Measurements from ENCODE around the gene SLC24A5.
A peak's percentile ranks its signal among the peaks of the same experiment; 100 is the strongest.

SLC24A5 gene

GRCh38 chr15:48109856-48110531 lies 10.8 kb upstream of the SLC24A5 start:
- DNase-seq (ENCODE audit: low read depth in 3 of 3): no peak

DNA sequence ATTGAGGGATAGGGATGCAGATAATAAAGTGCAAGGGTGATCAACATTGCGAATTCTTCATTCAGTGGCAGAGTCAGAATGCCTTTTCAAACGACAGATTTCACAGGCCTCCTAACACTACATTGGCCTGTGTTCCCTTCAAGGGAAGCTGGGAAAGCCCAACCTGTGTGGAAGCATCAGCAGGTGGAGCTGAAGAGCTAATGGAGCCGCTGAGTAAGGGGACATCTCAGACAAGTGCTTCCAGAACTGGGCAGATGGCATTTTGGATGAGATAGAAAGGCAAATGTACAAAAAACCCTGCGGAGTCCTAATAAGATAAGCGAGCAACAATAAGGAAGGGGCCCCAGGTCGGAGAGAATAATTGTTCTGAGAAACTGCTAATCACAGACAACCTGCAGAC lies 8.5 kb upstream of the SLC24A5 start:
- DNase-seq (ENCODE audit: low read depth in 3 of 3): no peak

DNA sequence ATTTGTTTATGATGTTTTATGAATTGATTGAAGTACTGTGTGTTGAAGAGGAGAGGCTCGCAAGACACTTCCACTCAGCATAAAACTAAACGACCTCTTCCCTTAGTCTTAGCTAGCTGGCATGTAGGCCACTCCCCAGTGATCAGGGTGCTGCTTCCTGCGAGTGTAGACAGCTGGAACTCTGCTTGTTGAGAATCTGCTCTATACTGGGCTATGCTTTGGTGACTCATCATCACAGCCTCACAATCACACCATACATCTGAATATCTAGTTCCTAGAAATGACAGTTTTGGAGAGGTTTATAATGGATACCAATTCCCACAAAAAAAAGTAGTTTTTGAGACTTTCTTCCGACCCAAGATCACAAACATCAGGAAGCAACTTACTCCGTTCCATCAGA lies 1.5 kb upstream of the SLC24A5 start:
- DNase-seq (ENCODE audit: low read depth in 3 of 3): no peak

- no peak for DNase-seq (ENCODE audit: low read depth in 3 of 3)
These were observed 1.1 kb downstream of the SLC24A5 start for GRCh38 chr15:48121849-48122248.

DNA sequence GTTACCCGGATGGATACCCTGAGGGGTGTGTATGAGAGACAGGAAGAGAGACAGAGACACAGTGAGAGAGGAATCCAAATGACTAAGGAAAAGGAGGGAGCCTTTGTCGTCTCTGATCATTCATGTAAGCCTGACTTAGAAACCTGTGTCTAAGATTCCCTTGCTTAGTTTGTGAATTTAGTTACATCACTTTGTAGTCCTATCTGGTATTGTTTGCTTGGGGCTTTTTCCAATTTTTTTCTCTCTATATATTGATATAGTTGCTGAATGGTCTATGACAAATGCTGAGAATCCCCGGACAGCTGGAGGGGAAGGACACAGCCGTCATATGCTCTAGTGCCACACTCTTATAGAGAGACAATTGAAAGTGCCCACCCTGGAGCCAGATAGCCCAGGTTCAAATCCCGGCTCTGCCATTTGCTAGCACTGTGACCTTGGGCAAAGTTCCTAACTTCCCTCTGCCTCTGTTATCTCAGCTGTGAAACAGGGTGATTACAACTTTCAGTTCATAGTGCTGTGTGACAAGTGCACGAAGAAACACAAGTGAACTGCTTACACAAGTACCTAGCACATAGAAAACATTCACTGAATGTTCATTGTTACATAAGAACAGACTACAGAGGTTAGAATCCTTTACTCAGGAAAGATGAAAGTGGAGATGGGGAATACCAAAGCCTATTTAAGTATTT lies 6.0 kb downstream of the SLC24A5 start:
- no peak for DNase-seq (ENCODE audit: low read depth in 3 of 3)

DNA sequence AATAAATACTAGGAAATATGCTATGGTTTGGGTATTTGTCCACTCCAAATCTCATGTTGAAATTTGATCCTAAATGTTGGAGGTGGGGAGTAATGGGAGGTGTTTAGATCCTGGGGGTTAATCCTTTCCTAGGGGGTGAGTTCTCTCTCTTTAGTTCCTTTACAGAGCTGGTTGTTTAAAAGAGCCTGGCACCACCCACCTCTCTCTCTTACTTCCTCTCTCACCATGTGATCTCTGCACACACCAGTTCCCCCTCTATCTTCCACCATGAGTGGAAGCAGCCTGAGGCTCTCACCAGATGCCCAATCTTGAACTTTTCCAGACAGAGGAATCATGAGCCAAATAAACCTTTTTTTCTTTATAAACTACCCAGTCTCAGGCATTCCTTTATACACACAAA lies 10.5 kb downstream of the SLC24A5 start:
- no peak for DNase-seq (ENCODE audit: low read depth in 3 of 3)

DNA sequence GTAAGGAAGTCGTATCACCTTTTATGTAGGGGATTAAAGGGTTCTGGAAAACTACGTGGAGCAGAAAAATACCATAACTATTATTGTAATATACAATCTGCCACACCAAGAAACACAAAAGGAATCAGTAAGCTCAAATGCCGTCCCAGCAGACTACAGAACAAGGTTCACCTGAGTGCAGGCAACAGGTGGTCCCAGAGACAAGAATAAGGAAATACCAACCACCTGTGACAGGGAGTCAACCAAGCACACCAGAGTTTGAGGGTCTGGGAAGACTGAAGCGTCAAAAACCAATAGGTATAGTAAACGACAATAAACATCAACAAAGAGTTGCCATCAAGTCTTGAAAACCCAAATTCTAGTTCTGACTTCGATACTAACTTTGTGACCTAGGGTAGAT lies 12.1 kb downstream of the SLC24A5 start:
- DNase-seq (ENCODE audit: low read depth in 3 of 3): no peak

DNA sequence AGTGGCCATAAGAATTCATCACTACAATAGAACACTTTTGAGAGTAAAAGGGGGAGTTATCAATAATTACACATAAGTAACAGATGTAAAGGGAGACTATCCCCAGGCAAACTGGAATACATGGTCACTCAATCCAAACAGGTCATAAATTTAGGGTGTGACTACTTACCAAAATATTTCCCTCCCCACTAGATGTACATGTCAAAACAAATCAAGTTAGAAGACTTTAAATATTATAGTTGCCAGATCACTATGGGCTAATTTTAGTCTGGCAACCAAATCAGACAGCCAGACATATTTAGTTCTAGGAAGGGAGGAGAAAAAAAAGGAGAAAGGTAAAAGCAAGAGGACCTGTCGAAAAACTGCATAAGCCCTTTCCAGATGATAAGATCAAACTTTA lies 23.1 kb downstream of the SLC24A5 start:
- no peak for DNase-seq (ENCODE audit: low read depth in 3 of 3)

- DNase-seq (ENCODE audit: low read depth in 3 of 3): no peak
These were observed 24.1 kb downstream of the SLC24A5 start for GRCh38 chr15:48144889-48145288.

- no peak for DNase-seq (ENCODE audit: low read depth in 3 of 3)
These were observed 25.1 kb downstream of the SLC24A5 start for GRCh38 chr15:48145923-48146322.

- no peak for DNase-seq (ENCODE audit: low read depth in 3 of 3)
These were observed 26.6 kb downstream of the SLC24A5 start for GRCh38 chr15:48147358-48147757.

- no peak for DNase-seq (ENCODE audit: low read depth in 3 of 3)
These were observed 29.1 kb downstream of the SLC24A5 start for GRCh38 chr15:48149858-48150257.

DNA sequence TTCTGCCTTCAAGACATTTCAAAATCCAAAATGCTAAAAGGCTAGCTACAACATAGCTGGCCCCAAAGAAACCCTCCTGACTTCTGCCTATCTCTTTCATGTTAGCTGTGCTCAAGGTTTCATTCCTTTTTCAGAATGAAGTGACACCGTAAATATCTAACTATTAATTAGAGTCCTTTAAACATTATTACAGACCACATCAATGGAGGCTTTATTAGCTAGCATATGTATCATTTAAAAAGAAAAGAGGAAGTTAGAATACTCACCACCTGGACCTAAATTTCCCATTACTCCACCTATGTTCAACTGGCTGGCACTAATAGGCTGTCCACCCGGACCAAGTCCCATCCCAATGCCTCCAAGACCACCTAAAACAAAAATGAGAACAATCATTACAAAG lies 32.7 kb downstream of the SLC24A5 start:
- DNase-seq (ENCODE audit: low read depth in 3 of 3): no peak

- DNase-seq (ENCODE audit: low read depth in 3 of 3): no peak
These were observed 47.8 kb downstream of the SLC24A5 start for GRCh38 chr15:48168616-48169015.

DNA sequence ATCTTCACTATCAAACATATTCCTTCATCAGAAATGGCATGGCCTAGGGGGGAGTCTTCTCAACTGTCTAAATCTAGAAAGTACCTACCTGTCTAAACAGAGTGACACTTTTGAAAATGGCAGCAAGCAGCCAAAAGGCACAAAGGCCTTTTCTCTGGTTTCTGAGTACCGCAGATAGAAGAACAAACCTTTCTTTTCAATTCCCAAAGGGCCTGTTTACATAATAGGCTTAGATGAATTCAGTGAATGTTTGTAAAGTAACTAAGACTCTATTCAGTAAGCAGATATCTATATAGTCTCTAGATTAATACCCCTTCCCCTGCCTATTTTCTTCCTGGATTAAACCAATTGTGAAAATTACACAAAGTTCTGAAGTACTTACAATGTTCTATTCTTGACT lies 50.2 kb downstream of the SLC24A5 start:
- no peak for DNase-seq (ENCODE audit: low read depth in 3 of 3)

- no peak for DNase-seq (ENCODE audit: low read depth in 3 of 3)
These were observed 54.3 kb downstream of the SLC24A5 start for GRCh38 chr15:48175126-48175525.

DNA sequence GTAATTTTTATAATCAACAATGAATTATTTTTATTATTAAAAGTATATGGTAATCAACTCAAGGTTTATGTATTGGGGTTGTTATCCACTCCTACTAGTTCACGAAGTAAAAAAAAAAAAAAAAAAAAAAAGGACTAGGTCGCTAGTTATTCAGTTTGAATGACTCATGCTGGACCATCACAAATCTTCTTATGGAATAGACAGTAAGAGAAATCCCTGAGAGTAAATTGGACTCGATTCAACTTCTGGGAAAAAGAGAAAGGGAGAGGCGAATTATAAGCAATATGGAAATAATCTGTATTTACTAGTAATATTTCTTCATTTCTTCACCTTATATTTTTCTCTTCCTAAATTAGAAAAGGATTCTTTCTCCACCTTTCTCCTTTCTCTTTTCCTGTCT lies 55.3 kb downstream of the SLC24A5 start:
- DNase-seq (ENCODE audit: low read depth in 3 of 3): no peak

GRCh38 chr15:48176957-48177356 lies 56.2 kb downstream of the SLC24A5 start:
- no peak for DNase-seq (ENCODE audit: low read depth in 3 of 3)

DNA sequence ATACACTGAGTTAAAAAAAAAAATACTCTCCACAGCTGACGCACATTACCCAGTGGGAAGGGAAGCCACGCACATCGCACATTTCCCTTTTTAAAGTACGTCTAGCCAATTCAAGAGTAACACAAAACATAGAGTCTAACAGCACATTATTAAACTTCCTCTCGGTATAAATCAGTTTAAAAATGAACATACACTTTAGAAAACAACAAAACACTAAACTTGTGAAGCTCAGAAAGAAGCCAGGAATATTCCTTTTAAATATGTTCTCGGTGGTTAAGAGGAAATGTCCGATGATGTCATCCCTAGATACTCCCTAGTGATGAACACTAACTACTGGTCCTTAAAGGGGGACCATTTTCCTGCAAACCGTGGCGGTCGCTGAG lies 56.6 kb downstream of the SLC24A5 start:
- DNase-seq (ENCODE audit: low read depth in 3 of 3): peak in 1 of 3 donors; percentile 1

DNA sequence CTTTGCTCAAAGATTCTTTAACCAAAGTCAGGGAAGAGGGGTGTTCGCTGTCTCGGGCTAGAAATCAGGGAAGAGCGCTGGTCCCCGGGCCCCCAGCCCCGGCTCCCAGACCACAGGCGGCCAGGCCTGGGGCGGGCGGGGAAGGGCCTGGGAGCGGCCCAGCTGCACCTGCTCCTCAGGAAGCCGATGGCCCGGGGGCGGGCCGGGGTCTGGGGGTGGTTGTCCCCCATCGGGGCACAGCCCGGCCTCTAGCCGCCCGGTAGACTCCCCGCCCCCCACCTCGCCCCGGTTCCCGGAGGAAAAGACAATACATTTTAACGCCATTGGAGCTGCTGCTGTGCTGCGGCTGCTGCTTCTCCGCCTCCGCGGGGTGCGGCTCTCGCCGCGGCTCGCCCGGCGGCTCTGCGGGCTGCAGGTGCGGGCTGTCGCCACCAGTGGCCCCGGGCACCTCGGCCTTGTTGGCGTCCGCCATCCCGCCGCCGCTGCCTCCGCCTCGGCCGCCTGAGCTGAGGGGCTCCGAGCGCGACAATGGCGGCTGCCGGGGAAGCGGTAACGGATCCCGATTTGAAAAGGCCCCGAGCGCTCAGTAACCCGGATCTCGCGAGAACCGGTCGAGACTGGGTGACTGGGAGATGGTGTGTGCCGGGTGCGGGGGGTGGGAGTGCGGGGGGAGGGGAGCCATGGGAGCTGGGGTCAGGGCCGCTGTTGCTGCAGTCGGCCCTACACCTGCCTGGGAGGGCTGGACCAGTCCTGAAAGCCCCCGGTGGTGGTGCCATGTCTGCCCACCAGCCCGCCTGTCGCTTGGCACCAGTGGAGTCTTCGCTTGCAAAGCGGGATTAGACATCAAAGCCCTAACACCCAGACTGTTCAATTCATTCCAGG lies 57.2 kb downstream of the SLC24A5 start, which contains the start of gene MYEF2:
Gene MYEF2 (minus strand): TSS at position 530 of the 882 bp plus-strand sequence. CDS start 58 bp downstream, at position 472.
- peak; percentile 52 to 72 (median 60) for DNase-seq (ENCODE audit: low read depth in 3 of 3)

DNA sequence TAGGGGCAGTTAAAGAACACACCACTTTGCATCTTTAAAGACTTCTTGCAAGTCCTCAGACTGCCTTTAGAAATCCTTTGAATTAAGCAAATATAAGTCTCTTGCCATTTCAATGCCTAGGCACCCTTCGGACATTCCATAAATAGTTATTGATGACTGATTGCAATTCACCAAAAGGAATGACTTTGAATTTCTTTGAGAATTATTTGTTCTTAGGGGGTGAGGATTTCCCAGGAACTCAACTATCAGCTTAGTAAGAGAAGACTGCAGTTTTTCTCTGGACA lies 57.8 kb downstream of the SLC24A5 start:
- DNase-seq (ENCODE audit: low read depth in 3 of 3): no peak

- DNase-seq (ENCODE audit: low read depth in 3 of 3): no peak
These were observed 62.0 kb downstream of the SLC24A5 start for GRCh38 chr15:48182749-48183148.

- no peak for DNase-seq (ENCODE audit: low read depth in 3 of 3)
These were observed 64.7 kb downstream of the SLC24A5 start for GRCh38 chr15:48185529-48185928.

Data from stimulated activated CD4-positive, alpha-beta T cell treated with anti-CD3 and anti-CD28 coated beads, TNF-alpha, amount 100 ng/mL, for 48 hours (primary cell).